Endothelial cell of umbilical vein (primary cell): ENCODE results near the gene LRRC19. TPM values are rescaled to one million over a fixed set of nuclear protein-coding genes. Genes with fewer than 3 reads are reported as not detected.

Source experiments
- BruUV-seq: library from RNA; stranded (reverse); fragments of 400-500 nt; replicated peaks from 2 replicates; lab custom pipeline; 2021; lab: Mats Ljungman, UMichigan
- CTCF ChIA-PET: fragments of 300-600, 350-600 bp; sonication (Branson Sonifier 250); formaldehyde crosslinking; loops from one replicate; lab custom pipeline; 2021; ENCODE audit warnings: antibody characterized with exemption, inconsistent platforms; lab: Charles Lee
- POLR2A ChIA-PET: fragments of 300-600, 350-600 bp; sonication (Branson Sonifier 250); formaldehyde crosslinking; loops from one replicate; lab custom pipeline; 2021; ENCODE audit warnings: antibody characterized with exemption, inconsistent platforms; lab: Charles Lee
- DNase-seq: peaks from one replicate; pipeline ENCODE4 v3.0.0-alpha.2; 2011; ENCODE audit warnings: low read depth, low spot score
- FAIRE-seq: peaks from 2 replicates; lab custom pipeline; 2011; peaks lifted over from hg19 to GRCh38; lab: Jason Lieb, UNC
- H2AFZ ChIP-seq: 2 replicates; pipeline ENCODE4 v1.6.0; 2012; ENCODE audit warnings: low read depth, low read length, control low read depth, inconsistent platforms
- H3K27ac ChIP-seq: 2 replicates; pipeline ENCODE4 v1.5.1; 2011; ENCODE audit warnings: low read depth, mild to moderate bottlenecking, control low read depth, low read length, moderate library complexity; ENCODE audit not compliant: insufficient read depth
- H3K27me3 ChIP-seq, 2 experiments: 2 replicates each; pipeline versions ENCODE4 v1.6.0 to v1.6.1; 2011; ENCODE audit warnings: low read length in 2 of 2, mixed read lengths in 1 of 2; ENCODE audit not compliant: control insufficient read depth in 2 of 2, insufficient read depth in 2 of 2
- H3K36me3 ChIP-seq, 2 experiments: 2 replicates in 1 of 2; 3 replicates in 1 of 2; pipeline ENCODE4 v1.5.1; 2011; ENCODE audit warnings: low read length in 2 of 2, mild to moderate bottlenecking in 1 of 2, moderate library complexity in 1 of 2; ENCODE audit not compliant: control insufficient read depth in 2 of 2, insufficient read depth in 2 of 2; ENCODE audit errors: extremely low read depth in 1 of 2
- H3K4me1 ChIP-seq: 3 replicates; pipeline ENCODE4 v1.5.1; 2011; ENCODE audit warnings: mild to moderate bottlenecking, low read length; ENCODE audit not compliant: control insufficient read depth, insufficient read depth; ENCODE audit errors: extremely low read depth
- H3K4me2 ChIP-seq: 2 replicates; pipeline ENCODE4 v1.6.1; 2011; ENCODE audit warnings: low read length, control low read depth, mixed read lengths; ENCODE audit not compliant: insufficient read depth
- H3K4me3 ChIP-seq, 3 experiments: fragments of 200-600 bp in 1 of 3; sonication (generic), shearing (Covaris generic) in 1 of 3; replicated peaks in 1 of 3; 2 replicates each; pipeline ENCODE4 v1.5.1; 2011 to 2016; ENCODE audit warnings: control low read depth in 3 of 3, low read length in 3 of 3, mild to moderate bottlenecking in 2 of 3, inconsistent platforms in 1 of 3, low read depth in 1 of 3, moderate library complexity in 1 of 3; ENCODE audit not compliant: insufficient read depth in 1 of 3
- H3K79me2 ChIP-seq: 2 replicates; pipeline ENCODE4 v1.6.0; 2012; ENCODE audit warnings: low read length, inconsistent platforms; ENCODE audit not compliant: control insufficient read depth, insufficient read depth
- H3K9ac ChIP-seq: replicated peaks from 2 replicates; pipeline ENCODE3; 2011; ENCODE audit warnings: low read length, control low read depth; ENCODE audit not compliant: insufficient read depth; ENCODE audit errors: extremely low read depth
- H3K9me1 ChIP-seq: replicated peaks from 3 replicates; pipeline ENCODE4 v1.6.0; 2011; ENCODE audit warnings: mild to moderate bottlenecking, low read length; ENCODE audit not compliant: control insufficient read depth, insufficient read depth; ENCODE audit errors: extremely low read depth
- H3K9me3 ChIP-seq: replicated peaks from 2 replicates; pipeline ENCODE4 v1.5.1; 2012; ENCODE audit warnings: low read length, inconsistent platforms; ENCODE audit not compliant: control insufficient read depth, insufficient read depth
- H4K20me1 ChIP-seq: replicated peaks from 2 replicates; pipeline ENCODE3; 2011; ENCODE audit warnings: mild to moderate bottlenecking, low read length; ENCODE audit not compliant: control insufficient read depth, insufficient read depth; ENCODE audit errors: extremely low read depth
- CTCF ChIP-seq, 2 donors: IDR thresholded peaks; 1 replicate in 1 of 2; 2 replicates in 1 of 2; pipeline ENCODE4 v1.5.1; 2011; ENCODE audit warnings: low read length in 2 of 2, mild to moderate bottlenecking in 2 of 2, moderate library complexity in 2 of 2, control low read depth in 1 of 2, inconsistent platforms in 1 of 2, low read depth in 1 of 2; ENCODE audit not compliant: insufficient read depth in 1 of 2; ENCODE audit errors: extremely low read depth in 1 of 2
- EZH2 ChIP-seq: IDR thresholded peaks from 2 replicates; pipeline ENCODE4 v1.6.1; 2012; ENCODE audit warnings: borderline replicate concordance, low read depth, mild to moderate bottlenecking, moderate library complexity, low read length, inconsistent platforms; ENCODE audit not compliant: severe bottlenecking
- FOS ChIP-seq: IDR thresholded peaks from 2 replicates; pipeline ENCODE4 v1.6.1; 2011; ENCODE audit warnings: mild to moderate bottlenecking, low read length, moderate library complexity, borderline replicate concordance; ENCODE audit not compliant: insufficient read depth
- GATA2 ChIP-seq: IDR thresholded peaks from 2 replicates; pipeline ENCODE4 v1.7.0; 2011; ENCODE audit warnings: low read depth, mild to moderate bottlenecking, moderate library complexity, mixed read lengths, low read length; ENCODE audit not compliant: insufficient read length, insufficient read depth
- JUN ChIP-seq: IDR thresholded peaks from 2 replicates; pipeline ENCODE4 v1.6.1; 2011; ENCODE audit warnings: borderline replicate concordance, low read depth; ENCODE audit not compliant: insufficient read length, insufficient read depth
- MAX ChIP-seq: IDR thresholded peaks from 2 replicates; pipeline ENCODE4 v1.6.1; 2011; ENCODE audit not compliant: insufficient read depth, insufficient read length
- MYC ChIP-seq: IDR thresholded peaks from one replicate; pipeline ENCODE4 v1.6.1; 2011; ENCODE audit warnings: mild to moderate bottlenecking, low read depth, low read length
- POLR2A ChIP-seq: IDR thresholded peaks from 2 replicates; pipeline ENCODE4 v1.6.1; 2012; ENCODE audit warnings: low read depth, mild to moderate bottlenecking, control low read depth, low read length
- POLR2AphosphoS5 ChIP-seq: IDR thresholded peaks from 2 replicates; pipeline ENCODE4 v1.6.1; 2012; ENCODE audit warnings: low read depth, mild to moderate bottlenecking, control low read depth, low read length, moderate library complexity; ENCODE audit not compliant: insufficient read depth
- dilution Hi-C: fragments of 300-500 bp; cut with MboI; formaldehyde crosslinking; loops from one replicate; pipeline ENCODE4 v1.15.0; 2019; ENCODE audit warnings: low sequenced_read_pairs; ENCODE audit not compliant: extremely low pct_ligation_motif_present
- intact Hi-C: fragments of 100-400 bp; cut with micrococcal nuclease; formaldehyde crosslinking; loops from one replicate; pipeline ENCODE4 v1.10.0; 2022
- polyA plus RNA-seq, 4 experiments: library from polyadenylated mRNA; depleted of rRNA in 3 of 4; stranded (reverse) in 3 of 4; unstranded in 1 of 4; fragments of >200 nt; gene quantifications; 2 replicates each; pipeline versions ENCODE4 v1.2.1 to v1.2.3, GENCODE V29; 2011 to 2012; ENCODE audit warnings: missing spikeins in 1 of 4
- total RNA-seq: library from RNA; stranded (reverse); gene quantifications from 2 replicates; pipeline ENCODE4 v1.2.3, GENCODE V29; 2021

The LRRC19 gene
- total and polyA plus RNA-seq, 2 donors (not counting 3 experiments of a cell fraction or from before 2014, with no cell fraction given): not detected

GRCh38 chr9:26951794-26952193, 53.7 kb downstream of the LRRC19 start:
- BruUV-seq: no TSS peak
- Histone ChIP-seq H3K4me1 (peaks cover 13% of the 10 kb centered on the region), H3K79me2 (peaks cover 2% of the 10 kb centered on the region), H3K27me3 (no peaks in the 10 kb centered on the region), H3K36me3 (no peaks in the 10 kb centered on the region), H3K4me2 (no peak overlapping the region), H4K20me1 (no peaks in the 10 kb centered on the region), H3K9me1 (no peaks in the 10 kb centered on the region), H2AFZ (no peak overlapping the region), H3K27ac (no peak overlapping the region), H3K9ac (no peak overlapping the region), H3K4me3 (no peak overlapping the region), H3K9me3 (no peaks in the 10 kb centered on the region)
- ChIA-PET POLR2A (no interaction called here), CTCF (no interaction called here)
- DNase-seq: no peak
- TF ChIP-seq EZH2 (no peak), POLR2A (no peak), CTCF (IDR thresholded peaks at IDR 0.05; ENCODE audit: extremely low read depth in 1 of 2, insufficient read depth in 1 of 2, low read depth in 1 of 2, low read length in 2 of 2) (no peak), MAX (no peak), GATA2 (no peak), JUN (no peak), POLR2AphosphoS5 (no peak), FOS (no peak), MYC (no peak)
- intact Hi-C loops: no loop called here
- dilution Hi-C loops: no loop called here
- FAIRE-seq: no peak
